ENCODE measurements around the gene NADSYN1. TPM values are rescaled to one million over a fixed set of nuclear protein-coding genes. Genes with fewer than 3 reads are reported as not detected.

Gene NADSYN1
- polyA plus RNA-seq, 1 donor from 2014 or later = 66.9 TPM

GRCh38 chr11:71498091-71498490 lies 45.1 kb downstream of the NADSYN1 start:
- no peaks in the 10 kb centered on the region for H3K36me3 ChIP-seq (ENCODE audit: insufficient read depth, low read length)
- no peaks in the 10 kb centered on the region for H3K9me2 ChIP-seq (ENCODE audit: insufficient read depth, low read length)
- TF ChIP-seq EZH2 (IDR thresholded peaks at IDR 0.05; ENCODE audit: borderline replicate concordance, insufficient read depth, low read length, poor library complexity, severe bottlenecking) = no peak
- no peak for TF ChIP-seq POLR2AphosphoS5 (IDR thresholded peaks at IDR 0.05)
- no peak for TF ChIP-seq TAF1 (IDR thresholded peaks at IDR 0.05; ENCODE audit: low read depth)
- TF ChIP-seq SMC3 (conservative IDR thresholded peaks at IDR 0.05; ENCODE audit: poor library complexity) = no peak
- TF ChIP-seq, protein P1, sequence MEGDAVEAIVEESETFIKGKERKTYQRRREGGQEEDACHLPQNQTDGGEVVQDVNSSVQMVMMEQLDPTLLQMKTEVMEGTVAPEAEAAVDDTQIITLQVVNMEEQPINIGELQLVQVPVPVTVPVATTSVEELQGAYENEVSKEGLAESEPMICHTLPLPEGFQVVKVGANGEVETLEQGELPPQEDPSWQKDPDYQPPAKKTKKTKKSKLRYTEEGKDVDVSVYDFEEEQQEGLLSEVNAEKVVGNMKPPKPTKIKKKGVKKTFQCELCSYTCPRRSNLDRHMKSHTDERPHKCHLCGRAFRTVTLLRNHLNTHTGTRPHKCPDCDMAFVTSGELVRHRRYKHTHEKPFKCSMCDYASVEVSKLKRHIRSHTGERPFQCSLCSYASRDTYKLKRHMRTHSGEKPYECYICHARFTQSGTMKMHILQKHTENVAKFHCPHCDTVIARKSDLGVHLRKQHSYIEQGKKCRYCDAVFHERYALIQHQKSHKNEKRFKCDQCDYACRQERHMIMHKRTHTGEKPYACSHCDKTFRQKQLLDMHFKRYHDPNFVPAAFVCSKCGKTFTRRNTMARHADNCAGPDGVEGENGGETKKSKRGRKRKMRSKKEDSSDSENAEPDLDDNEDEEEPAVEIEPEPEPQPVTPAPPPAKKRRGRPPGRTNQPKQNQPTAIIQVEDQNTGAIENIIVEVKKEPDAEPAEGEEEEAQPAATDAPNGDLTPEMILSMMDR (IDR thresholded peaks at IDR 0.05; ENCODE audit: poor library complexity, severe bottlenecking) = no peak
- no peak for TF ChIP-seq MXI1 (conservative IDR thresholded peaks at IDR 0.05; ENCODE audit: poor library complexity, severe bottlenecking)

DNA sequence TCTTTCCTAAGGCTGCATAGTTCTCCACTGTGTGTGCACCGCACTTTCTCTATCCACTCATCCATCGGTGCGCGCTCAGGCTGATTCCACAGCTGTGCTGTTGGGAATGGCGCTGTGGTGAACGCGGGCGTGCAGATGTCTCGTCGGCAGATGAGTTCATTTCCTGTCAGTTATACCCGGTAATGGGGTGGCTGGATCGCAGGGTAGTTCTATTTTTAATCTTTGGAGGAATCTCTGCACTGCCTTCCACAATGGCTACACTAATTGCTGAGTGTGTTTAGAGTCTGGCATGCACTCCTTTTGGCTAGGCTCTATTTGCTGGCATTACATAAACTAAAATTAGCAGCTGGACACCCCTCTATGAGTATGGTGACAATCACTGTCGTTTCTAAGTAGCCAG lies 46.1 kb downstream of the NADSYN1 start:
- no peak overlapping the region for H3K4me3 ChIP-seq (ENCODE audit: low read length)
- H3K4me2 ChIP-seq (ENCODE audit: low read length) = no peak overlapping the region
- H4K20me1 ChIP-seq (ENCODE audit: insufficient read depth) = no peaks in the 10 kb centered on the region
- no peaks in the 10 kb centered on the region for H3K79me2 ChIP-seq (replicated peaks; ENCODE audit: insufficient read depth, low read length)
- H3K36me3 ChIP-seq (ENCODE audit: insufficient read depth, low read length) = no peaks in the 10 kb centered on the region
- TF ChIP-seq EP300 (conservative IDR thresholded peaks at IDR 0.05; ENCODE audit: poor library complexity, severe bottlenecking) (no peak), TAF1 (IDR thresholded peaks at IDR 0.05; ENCODE audit: low read depth) (no peak), EZH2 (IDR thresholded peaks at IDR 0.05; ENCODE audit: borderline replicate concordance, insufficient read depth, low read length, poor library complexity, severe bottlenecking) (no peak), POLR2AphosphoS5 (IDR thresholded peaks at IDR 0.05) (no peak), RAD21 (conservative IDR thresholded peaks at IDR 0.05) (no peak)
- TF ChIP-seq, protein P1 (IDR thresholded peaks at IDR 0.05; ENCODE audit: poor library complexity, severe bottlenecking) = no peak
- H3K9ac ChIP-seq (ENCODE audit: low read length) = no peak overlapping the region
- H3F3A ChIP-seq (ENCODE audit: insufficient read depth, low read length, poor library complexity, severe bottlenecking) = no peaks in the 10 kb centered on the region
- no peaks in the 10 kb centered on the region for H3K9me2 ChIP-seq (ENCODE audit: insufficient read depth, low read length)
- no peaks in the 10 kb centered on the region for H3K27me3 ChIP-seq (ENCODE audit: insufficient read depth, low read depth, low read length)
- no peak overlapping the region for H2AFZ ChIP-seq (ENCODE audit: low read depth, low read length)
- H3K27ac ChIP-seq (ENCODE audit: low read length) = no peak overlapping the region
- H3K9me3 ChIP-seq (ENCODE audit: low read length) = no peaks in the 10 kb centered on the region

More at GRCh38 chr11:71498091-71498490, 45.1 kb downstream of the NADSYN1 start:
- Histone ChIP-seq H3K9me3 (ENCODE audit: low read length) (no peaks in the 10 kb centered on the region), H4K20me1 (ENCODE audit: insufficient read depth) (no peaks in the 10 kb centered on the region), H3K4me3 (ENCODE audit: low read length) (no peak overlapping the region), H3F3A (ENCODE audit: insufficient read depth, low read length, poor library complexity, severe bottlenecking) (no peaks in the 10 kb centered on the region), H2AFZ (ENCODE audit: low read depth, low read length) (no peak overlapping the region), H3K79me2 (replicated peaks; ENCODE audit: insufficient read depth, low read length) (no peaks in the 10 kb centered on the region), H3K4me2 (ENCODE audit: low read length) (no peak overlapping the region), H3K27ac (ENCODE audit: low read length) (no peak overlapping the region), H3K27me3 (ENCODE audit: insufficient read depth, low read depth, low read length) (no peaks in the 10 kb centered on the region), H3K9ac (ENCODE audit: low read length) (no peak overlapping the region)

- Histone ChIP-seq H3K4me2 (ENCODE audit: low read length) (no peak overlapping the region), H3K9me3 (ENCODE audit: low read length) (no peaks in the 10 kb centered on the region), H3K27me3 (ENCODE audit: insufficient read depth, low read depth, low read length) (no peaks in the 10 kb centered on the region), H3K9me2 (ENCODE audit: insufficient read depth, low read length) (no peaks in the 10 kb centered on the region), H3K36me3 (ENCODE audit: insufficient read depth, low read length) (no peaks in the 10 kb centered on the region), H3K4me3 (ENCODE audit: low read length) (no peak overlapping the region), H2AFZ (ENCODE audit: low read depth, low read length) (no peak overlapping the region), H3K79me2 (replicated peaks; ENCODE audit: insufficient read depth, low read length) (no peaks in the 10 kb centered on the region), H3F3A (ENCODE audit: insufficient read depth, low read length, poor library complexity, severe bottlenecking) (no peaks in the 10 kb centered on the region), H4K20me1 (ENCODE audit: insufficient read depth) (no peaks in the 10 kb centered on the region), H3K9ac (ENCODE audit: low read length) (no peak overlapping the region), H3K27ac (ENCODE audit: low read length) (no peak overlapping the region)
- TF ChIP-seq TAF1 (IDR thresholded peaks at IDR 0.05; ENCODE audit: low read depth) (no peak), EZH2 (IDR thresholded peaks at IDR 0.05; ENCODE audit: borderline replicate concordance, insufficient read depth, low read length, poor library complexity, severe bottlenecking) (no peak), MXI1 (conservative IDR thresholded peaks at IDR 0.05; ENCODE audit: poor library complexity, severe bottlenecking) (no peak), SMC3 (conservative IDR thresholded peaks at IDR 0.05; ENCODE audit: poor library complexity) (no peak), POLR2AphosphoS5 (IDR thresholded peaks at IDR 0.05) (no peak), EP300 (conservative IDR thresholded peaks at IDR 0.05; ENCODE audit: poor library complexity, severe bottlenecking) (no peak), RAD21 (conservative IDR thresholded peaks at IDR 0.05) (no peak)
- TF ChIP-seq, protein P2, sequence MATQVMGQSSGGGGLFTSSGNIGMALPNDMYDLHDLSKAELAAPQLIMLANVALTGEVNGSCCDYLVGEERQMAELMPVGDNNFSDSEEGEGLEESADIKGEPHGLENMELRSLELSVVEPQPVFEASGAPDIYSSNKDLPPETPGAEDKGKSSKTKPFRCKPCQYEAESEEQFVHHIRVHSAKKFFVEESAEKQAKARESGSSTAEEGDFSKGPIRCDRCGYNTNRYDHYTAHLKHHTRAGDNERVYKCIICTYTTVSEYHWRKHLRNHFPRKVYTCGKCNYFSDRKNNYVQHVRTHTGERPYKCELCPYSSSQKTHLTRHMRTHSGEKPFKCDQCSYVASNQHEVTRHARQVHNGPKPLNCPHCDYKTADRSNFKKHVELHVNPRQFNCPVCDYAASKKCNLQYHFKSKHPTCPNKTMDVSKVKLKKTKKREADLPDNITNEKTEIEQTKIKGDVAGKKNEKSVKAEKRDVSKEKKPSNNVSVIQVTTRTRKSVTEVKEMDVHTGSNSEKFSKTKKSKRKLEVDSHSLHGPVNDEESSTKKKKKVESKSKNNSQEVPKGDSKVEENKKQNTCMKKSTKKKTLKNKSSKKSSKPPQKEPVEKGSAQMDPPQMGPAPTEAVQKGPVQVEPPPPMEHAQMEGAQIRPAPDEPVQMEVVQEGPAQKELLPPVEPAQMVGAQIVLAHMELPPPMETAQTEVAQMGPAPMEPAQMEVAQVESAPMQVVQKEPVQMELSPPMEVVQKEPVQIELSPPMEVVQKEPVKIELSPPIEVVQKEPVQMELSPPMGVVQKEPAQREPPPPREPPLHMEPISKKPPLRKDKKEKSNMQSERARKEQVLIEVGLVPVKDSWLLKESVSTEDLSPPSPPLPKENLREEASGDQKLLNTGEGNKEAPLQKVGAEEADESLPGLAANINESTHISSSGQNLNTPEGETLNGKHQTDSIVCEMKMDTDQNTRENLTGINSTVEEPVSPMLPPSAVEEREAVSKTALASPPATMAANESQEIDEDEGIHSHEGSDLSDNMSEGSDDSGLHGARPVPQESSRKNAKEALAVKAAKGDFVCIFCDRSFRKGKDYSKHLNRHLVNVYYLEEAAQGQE (IDR thresholded peaks at IDR 0.05; ENCODE audit: borderline replicate concordance) = no peak
- TF ChIP-seq, protein P1 (IDR thresholded peaks at IDR 0.05; ENCODE audit: poor library complexity, severe bottlenecking) = no peak
Observed at GRCh38 chr11:71499546-71499945, 46.5 kb downstream of the NADSYN1 start.
